HG03064 (cell line): ENCODE data around the gene MEDAG.
"Not testable (repeated sequence)": the region's sequence is repeated elsewhere in the genome, so short reads cannot be mapped to it uniquely, and the experiment has no call there.

Experiments used
- ATAC-seq: cut with Tn5 transposase; IDR thresholded peaks from one replicate; pipeline ENCODE4 v1.9.1; 2021; ENCODE audit warnings: low read depth; ENCODE audit not compliant: unreplicated experiment

The MEDAG gene

GRCh38 chr13:30906411-30907051, 460 bp downstream of the MEDAG start:
- no peak for ATAC-seq

- ATAC-seq = no peak
Measured at GRCh38 chr13:30907121-30907861, 1.2 kb downstream of the MEDAG start.

GRCh38 chr13:30908416-30908980, 2.4 kb downstream of the MEDAG start:
- no peak for ATAC-seq

- ATAC-seq = no peak
Measured at GRCh38 chr13:30910676-30911075, 4.6 kb downstream of the MEDAG start.

GRCh38 chr13:30915691-30916541, 9.8 kb downstream of the MEDAG start:
- ATAC-seq = no peak

GRCh38 chr13:30916991-30917390, 10.9 kb downstream of the MEDAG start:
- no peak for ATAC-seq

GRCh38 chr13:30918662-30919405, 12.8 kb downstream of the MEDAG start:
- no peak for ATAC-seq

- ATAC-seq = no peak
Measured at GRCh38 chr13:30920162-30920909, 14.3 kb downstream of the MEDAG start.

- ATAC-seq = no peak
Measured at GRCh38 chr13:30923418-30923817, 17.3 kb downstream of the MEDAG start.

- ATAC-seq = no peak
Measured at GRCh38 chr13:30924721-30925120, 18.6 kb downstream of the MEDAG start.

- ATAC-seq = no peak
Measured at GRCh38 chr13:30925429-30925828, 19.4 kb downstream of the MEDAG start.

- no peak for ATAC-seq
Measured at GRCh38 chr13:30926781-30927180, 20.7 kb downstream of the MEDAG start.

GRCh38 chr13:30927188-30927587, 21.1 kb downstream of the MEDAG start:
- not testable (repeated sequence) for ATAC-seq

GRCh38 chr13:30927595-30927994, 21.5 kb downstream of the MEDAG start:
- ATAC-seq = no peak

- no peak for ATAC-seq
Measured at GRCh38 chr13:30928978-30929377, 22.9 kb downstream of the MEDAG start.

- no peak for ATAC-seq
Measured at GRCh38 chr13:30932481-30933353, 26.6 kb downstream of the MEDAG start, which contains the start of gene TEX26. Gene TEX26, plus strand, starts transcription at chr13:30932656. Its CDS starts 60 bp downstream, at chr13:30932716.

GRCh38 chr13:30933354-30933670, 27.2 kb downstream of the MEDAG start:
- no peak for ATAC-seq

GRCh38 chr13:30934381-30934780, 28.3 kb downstream of the MEDAG start:
- no peak for ATAC-seq

- no peak for ATAC-seq
Measured at GRCh38 chr13:30934803-30935202, 28.7 kb downstream of the MEDAG start.
